Tibial nerve (tissue), 4 donors: ENCODE data around the gene TBCA.

Experiments
- CTCF ChIP-seq, 5 experiments: fragments of 200-600 bp in 3 of 5; fragments of 450-650 bp in 2 of 5; sonication (generic) in 3 of 5; IDR thresholded peaks; one replicate each; pipeline ENCODE4 v1.5.1; 2016 to 2019; ENCODE audit warnings: antibody characterized with exemption in 5 of 5, mild to moderate bottlenecking in 3 of 5, moderate library complexity in 2 of 5
- EP300 ChIP-seq, 2 donors: sonication (generic); formaldehyde crosslinking; IDR thresholded peaks; one replicate each; pipeline ENCODE4 v1.6.1; 2017; ENCODE audit warnings: antibody characterized with exemption in 2 of 2, mild to moderate bottlenecking in 1 of 2
- POLR2A ChIP-seq, 2 donors: fragments of 450-650 bp; IDR thresholded peaks; one replicate each; pipeline ENCODE4 v1.6.1; 2017; ENCODE audit warnings: antibody characterized with exemption in 2 of 2, mild to moderate bottlenecking in 2 of 2, moderate library complexity in 2 of 2

GRCh38 chr5:77651343-77651742 lies 124.8 kb downstream of the TBCA start:
- TF ChIP-seq POLR2A (IDR thresholded peaks at IDR 0.05): no peak
- TF ChIP-seq CTCF (IDR thresholded peaks at IDR 0.05): no peak
- no peak for TF ChIP-seq EP300 (IDR thresholded peaks at IDR 0.05)
